Measurements from ENCODE around the gene FOLR3. TPM values are rescaled to one million over a fixed set of nuclear protein-coding genes. Genes with fewer than 3 reads are reported as not detected.

FOLR3 gene
- total RNA-seq, 1 experiment from 2014 or later, result not detected

Other genes starting within 250 kb of the FOLR3 start
- gene XNDC1N, start 207.1 kb upstream of the FOLR3 start, total RNA-seq (2014; rRNA removed; shearing (Covaris generic); ENCODE audit: low replicate concordance), result 10.9 and 11.6 TPM in 2 replicates
- 12.0 and 18.5 TPM in 2 replicates for gene RNF121, start 206.7 kb upstream of the FOLR3 start, total RNA-seq (2014; rRNA removed; shearing (Covaris generic); ENCODE audit: low replicate concordance)
- gene IL18BP, start 136.8 kb upstream of the FOLR3 start, total RNA-seq (2014; rRNA removed; shearing (Covaris generic); ENCODE audit: low replicate concordance), result 5.4 and 6.2 TPM in 2 replicates
- gene NUMA1, start 55.2 kb upstream of the FOLR3 start, total RNA-seq (2014; rRNA removed; shearing (Covaris generic); ENCODE audit: low replicate concordance), result 29.0 and 45.3 TPM in 2 replicates
- 2.3 and 4.6 TPM in 2 replicates for gene LRRC51, start 54.9 kb upstream of the FOLR3 start, total RNA-seq (2014; rRNA removed; shearing (Covaris generic); ENCODE audit: low replicate concordance)
- 96.5 and 102 TPM in 2 replicates for gene LAMTOR1, start 32.4 kb upstream of the FOLR3 start, total RNA-seq (2014; rRNA removed; shearing (Covaris generic); ENCODE audit: low replicate concordance)
- gene TOMT, start 29.8 kb upstream of the FOLR3 start, total RNA-seq (2014; rRNA removed; shearing (Covaris generic); ENCODE audit: low replicate concordance), result 0.26 TPM in 1 of 2 replicates, not detected in the other
- 37.4 and 40.9 TPM in 2 replicates for gene ANAPC15, start 23.0 kb upstream of the FOLR3 start, total RNA-seq (2014; rRNA removed; shearing (Covaris generic); ENCODE audit: low replicate concordance)
- not detected in 2 replicates for gene FOLR1, start 56.4 kb downstream of the FOLR3 start, total RNA-seq (2014; rRNA removed; shearing (Covaris generic); ENCODE audit: low replicate concordance)
- gene FOLR2, start 81.1 kb downstream of the FOLR3 start, total RNA-seq (2014; rRNA removed; shearing (Covaris generic); ENCODE audit: low replicate concordance), result 9.4 and 16.0 TPM in 2 replicates
- gene INPPL1, start 89.0 kb downstream of the FOLR3 start, total RNA-seq (2014; rRNA removed; shearing (Covaris generic); ENCODE audit: low replicate concordance), result 73.6 and 83.9 TPM in 2 replicates
- gene PHOX2A, start 108.5 kb downstream of the FOLR3 start, total RNA-seq (2014; rRNA removed; shearing (Covaris generic); ENCODE audit: low replicate concordance), result not detected in 2 replicates

Measured in Karpas-422 (cell line).